CD4-positive, alpha-beta T cell treated with Interleukin-4 for 1 hour (primary cell): ENCODE measurements around the gene SLFN5.
"Not testable (repeated sequence)": the region's sequence is repeated elsewhere in the genome, so short reads cannot be mapped to it uniquely, and the experiment has no call there.

Experiments used
- DNase-seq, 2 donors: peaks; one replicate each; pipeline ENCODE4 v3.0.0-alpha.2; 2020 to 2022

SLFN5 gene

DNA sequence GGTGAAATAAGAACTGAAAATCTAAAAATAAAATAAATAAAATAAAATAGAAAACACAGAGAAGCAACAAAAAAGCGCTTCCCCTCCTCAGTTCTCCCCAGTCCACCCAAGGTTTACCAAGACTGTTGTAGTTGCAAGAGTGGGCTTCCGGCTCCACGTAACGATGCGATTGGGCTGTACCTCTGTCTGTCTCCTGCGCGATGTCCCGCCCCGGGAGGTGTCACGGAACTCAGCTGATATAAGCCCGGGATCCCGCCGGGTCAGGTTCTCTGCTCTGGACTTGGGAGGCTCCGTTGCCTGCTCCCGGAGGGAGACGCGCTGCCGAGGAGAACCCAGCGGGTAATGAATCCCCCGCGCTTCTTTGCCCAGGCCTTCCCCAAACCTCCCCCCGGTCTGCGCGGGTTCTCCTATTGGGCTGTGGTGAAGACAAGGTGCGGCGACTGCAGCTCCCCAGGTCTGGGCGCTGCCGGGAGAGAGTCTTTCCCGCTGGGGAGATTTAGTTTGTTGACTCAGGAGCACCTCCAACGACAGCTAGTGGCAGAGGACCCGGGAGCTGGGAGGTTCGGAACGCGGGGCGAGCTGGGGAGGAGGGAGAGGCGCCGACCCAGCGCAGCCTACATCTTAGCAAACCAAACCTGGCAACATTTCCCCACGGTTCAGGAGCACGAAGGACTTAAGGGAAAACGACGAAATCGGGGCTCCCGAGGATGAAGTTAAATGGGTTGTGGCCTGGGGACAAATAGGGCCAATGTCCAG is at the start of gene SLFN5:
Gene SLFN5 (plus strand): TSS at position 268 of the 756 bp plus-strand sequence. CDS start 15,619 bp downstream, outside the sequence.
- DNase-seq: peak; percentile 94 to 95

DNA sequence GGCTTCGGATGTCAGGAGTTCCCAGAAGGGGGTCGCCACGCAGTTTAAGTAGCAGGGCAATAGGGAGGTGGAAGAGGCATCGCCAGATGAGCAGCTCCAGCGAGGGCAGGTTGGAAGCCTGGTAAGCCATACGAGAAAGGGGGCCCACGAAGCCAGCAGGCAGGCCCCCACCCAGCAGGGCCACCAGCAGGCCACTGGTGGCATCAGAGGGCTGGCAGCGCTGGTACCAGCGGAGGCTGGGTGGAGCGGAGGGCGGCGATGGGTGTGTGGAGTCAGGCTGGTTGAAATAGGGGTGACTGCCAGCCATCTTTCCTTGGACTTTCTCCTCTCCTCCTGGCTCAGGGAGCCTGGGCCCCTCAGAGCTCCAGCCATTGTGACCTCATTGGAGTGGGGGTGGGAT is 48.9 kb upstream of the SLFN5 start, which contains the start of gene SLC35G3:
Gene SLC35G3 (minus strand): TSS at position 393 of the 400 bp plus-strand sequence. CDS start 86 bp downstream, at position 307.
- DNase-seq: not testable (repeated sequence)

DNA sequence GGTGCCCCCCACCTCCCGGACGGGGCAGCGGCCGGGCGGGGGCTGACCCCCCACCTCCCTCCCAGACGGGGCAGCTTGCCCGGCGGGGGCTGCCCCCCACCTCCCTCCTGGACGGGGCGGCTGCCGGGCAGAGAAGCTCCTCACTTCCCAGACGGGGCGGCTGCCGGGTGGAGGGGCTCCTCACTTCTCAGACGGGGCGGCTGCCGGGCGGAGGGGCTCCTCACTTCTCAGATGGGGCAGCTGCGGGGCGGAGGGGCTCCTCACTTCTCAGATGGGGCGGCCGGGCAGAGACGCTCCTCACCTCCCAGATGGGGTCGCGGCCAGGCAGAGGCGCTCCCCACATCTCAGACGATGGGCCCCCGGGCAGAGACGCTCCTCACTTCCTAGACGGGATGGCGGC is 47.8 kb upstream of the SLFN5 start:
- DNase-seq: not testable (repeated sequence)

DNA sequence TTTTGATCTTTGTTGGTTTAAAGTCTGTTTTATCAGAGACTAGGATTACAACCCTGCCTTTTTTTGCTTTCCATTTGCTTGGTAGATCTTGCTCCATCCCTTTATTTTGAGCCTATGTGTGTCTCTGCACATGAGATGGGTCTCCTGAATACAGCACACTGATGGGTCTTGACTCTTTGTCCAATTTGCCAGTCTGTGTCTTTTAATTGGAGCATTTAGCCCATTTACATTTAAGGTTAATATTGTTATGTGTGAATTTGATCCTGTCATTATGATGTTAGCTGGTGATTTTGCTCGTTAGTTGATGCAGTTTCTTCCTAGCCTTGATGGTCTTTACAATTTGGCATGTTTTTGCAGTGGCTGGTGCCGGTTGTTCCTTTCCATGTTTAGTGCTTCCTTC is 40.3 kb upstream of the SLFN5 start:
- DNase-seq: not testable (repeated sequence)

DNA sequence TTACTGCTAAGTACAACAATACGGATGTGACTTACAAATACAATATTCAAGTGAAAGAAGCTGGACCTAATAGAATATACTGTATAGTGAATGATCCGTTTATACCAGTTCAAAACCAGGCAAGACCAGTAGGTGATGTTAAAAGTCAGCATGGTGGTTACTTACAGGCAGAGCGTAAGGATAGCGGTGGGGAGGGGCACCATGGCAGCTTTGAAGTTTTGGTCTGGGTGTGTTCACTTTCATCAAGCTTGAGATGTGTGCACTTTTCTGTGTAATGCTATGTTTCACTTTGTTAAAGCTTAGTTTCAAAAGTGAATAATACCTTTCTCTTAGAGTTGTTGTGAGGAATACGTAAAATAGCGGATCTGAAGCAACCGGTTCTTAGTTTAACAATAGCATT is 32.1 kb upstream of the SLFN5 start:
- peak; percentile 52 to 55 for DNase-seq

DNA sequence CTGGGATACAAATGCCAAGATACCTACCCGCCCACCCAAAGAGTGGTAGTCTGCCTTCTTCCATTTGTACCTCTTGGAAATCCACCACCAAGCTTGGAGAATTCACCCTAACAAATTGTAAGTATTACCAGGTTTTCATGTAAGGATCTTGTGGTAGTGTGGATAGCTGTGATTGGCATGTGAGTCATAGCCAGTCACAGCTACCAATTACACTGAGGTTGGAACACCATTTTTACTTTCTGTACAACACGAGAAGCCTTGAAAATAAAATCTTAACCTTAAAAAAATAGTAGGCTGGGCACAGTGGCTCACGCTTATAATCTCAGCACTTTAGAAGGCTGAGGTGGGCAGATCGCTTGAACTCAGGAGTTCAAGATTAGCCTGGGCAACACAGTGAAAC is 30.2 kb upstream of the SLFN5 start:
- no peak for DNase-seq

DNA sequence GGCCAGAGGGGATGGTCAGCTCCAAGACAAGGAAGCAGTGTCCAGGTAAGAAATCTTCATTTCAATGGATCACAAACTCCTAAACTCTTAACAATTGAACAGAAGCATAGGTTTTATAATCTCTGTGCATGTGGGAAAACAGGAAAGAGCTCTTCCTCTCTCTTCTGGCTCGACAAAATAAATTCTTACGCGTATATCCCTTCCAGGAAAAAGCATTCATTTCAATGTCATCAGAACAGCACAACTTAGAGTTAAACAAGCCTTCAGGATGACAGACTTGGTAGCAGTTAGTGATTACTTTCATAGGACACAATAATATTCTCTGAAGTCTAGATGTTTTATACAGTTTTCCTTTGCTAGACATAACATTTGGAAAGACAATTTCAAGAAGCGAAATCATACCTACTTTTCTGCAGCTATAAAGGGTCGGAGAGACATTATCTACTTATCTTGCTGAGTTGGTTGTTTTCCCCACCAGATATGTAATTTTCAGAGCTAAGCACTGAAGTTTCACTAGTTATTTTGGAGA is 29.4 kb upstream of the SLFN5 start:
- no peak for DNase-seq

DNA sequence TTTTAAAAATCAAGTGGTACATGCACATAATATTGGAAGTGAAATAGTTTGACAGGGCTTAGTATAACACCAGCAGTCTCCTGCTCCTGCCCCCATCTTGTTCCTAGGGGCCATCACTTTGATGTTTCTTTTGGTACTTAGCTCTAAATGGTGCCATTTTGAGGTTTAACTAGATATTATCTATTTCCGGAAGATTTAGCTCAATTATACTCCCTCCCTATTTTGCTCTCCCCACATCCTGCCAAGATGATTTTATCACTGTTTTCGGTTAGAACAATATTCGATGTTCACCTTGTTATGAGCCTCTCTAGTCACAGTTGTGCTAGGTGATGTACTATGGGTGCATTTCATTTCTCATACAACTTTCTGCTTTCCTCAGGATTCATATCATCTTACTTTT is 28.7 kb upstream of the SLFN5 start:
- peak; percentile 34 to 90 for DNase-seq

DNA sequence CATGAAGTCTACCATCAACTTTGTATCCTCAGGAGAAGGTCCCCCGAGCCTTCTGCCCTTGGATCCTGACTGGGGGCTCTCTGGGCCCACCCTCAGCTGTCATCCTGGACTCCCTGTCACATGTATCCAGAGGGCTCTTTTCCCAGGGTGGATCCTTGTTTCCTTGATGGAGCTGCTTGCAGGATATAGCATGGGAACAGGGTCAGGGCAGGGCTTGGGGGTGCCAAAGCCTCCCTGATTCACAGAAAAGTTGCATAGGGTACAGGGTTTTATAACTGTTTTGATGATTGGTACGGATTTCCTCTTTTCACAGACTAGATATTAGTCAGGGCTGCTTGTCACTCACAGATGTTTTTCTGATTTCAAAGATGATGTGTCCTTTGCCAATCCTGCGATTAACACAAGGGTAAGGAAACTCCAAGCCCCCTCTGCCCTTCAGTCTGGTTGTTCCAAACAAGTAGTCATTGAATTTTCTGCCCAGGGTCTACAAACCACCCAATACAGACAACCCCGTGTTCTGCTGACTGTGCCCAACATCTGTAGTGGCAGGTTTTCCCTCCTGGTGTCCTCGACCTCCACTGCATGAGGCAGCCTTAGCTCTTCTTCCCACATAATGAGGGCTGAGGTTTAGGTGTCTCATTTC is 28.1 kb upstream of the SLFN5 start:
- DNase-seq: peak in 1 of 2 donors; percentile 54

DNA sequence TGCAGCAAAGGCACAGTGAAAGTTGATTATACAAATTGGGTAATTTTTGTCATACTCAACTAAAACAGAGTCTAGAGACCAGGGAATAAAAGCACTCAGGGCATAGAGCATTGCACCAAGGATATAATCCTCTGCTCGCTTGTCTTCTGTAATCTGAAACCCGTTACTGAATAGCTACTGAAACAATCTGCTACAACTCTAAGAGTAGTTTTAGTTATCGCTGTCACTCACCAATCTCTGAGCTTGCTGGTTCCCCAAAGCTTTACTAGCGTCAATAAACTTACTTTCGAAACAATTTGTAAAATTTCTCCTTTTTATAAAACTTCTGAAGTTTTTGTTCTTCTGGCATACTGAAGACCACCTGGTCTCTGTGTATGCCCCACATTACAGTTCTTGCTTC is 25.8 kb upstream of the SLFN5 start:
- no peak for DNase-seq

DNA sequence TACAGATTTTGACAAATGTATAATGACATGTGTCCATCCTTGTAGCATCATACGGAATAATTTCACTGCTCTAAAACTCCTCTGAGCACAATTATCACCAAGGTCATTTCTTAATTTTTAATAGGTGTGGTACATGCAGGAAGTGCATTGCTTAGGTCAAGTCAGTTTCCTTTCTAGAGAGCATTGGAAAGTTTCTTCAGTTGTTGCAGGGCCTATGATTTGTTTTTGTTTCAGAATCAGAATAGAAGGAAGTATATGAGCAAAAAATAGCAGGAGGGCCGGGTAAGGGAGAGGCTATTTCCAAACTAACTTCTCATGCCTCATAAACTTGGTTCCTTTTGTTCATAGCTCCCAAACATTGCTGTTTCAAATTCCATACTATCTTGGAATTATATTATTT is 24.0 kb upstream of the SLFN5 start:
- DNase-seq: no peak

DNA sequence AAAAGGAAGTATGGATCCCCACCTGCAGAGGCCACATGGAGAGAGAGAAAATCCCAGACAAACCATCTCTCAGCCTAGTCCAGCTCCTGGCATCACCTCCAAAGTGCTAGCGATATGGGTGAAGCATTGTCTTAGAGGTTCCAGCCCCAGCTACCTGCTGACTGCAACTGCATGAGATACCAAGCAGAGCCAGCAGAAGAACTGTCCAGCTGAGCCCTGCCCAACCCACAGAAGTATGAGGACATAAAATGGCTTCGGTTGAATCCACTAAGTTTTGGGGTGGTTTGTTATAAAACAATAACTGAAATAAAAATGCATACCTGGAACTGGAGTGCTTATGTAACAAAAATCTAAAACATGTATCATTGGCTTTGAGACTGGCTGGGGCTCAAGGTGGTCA is 20.4 kb upstream of the SLFN5 start:
- DNase-seq: no peak

DNA sequence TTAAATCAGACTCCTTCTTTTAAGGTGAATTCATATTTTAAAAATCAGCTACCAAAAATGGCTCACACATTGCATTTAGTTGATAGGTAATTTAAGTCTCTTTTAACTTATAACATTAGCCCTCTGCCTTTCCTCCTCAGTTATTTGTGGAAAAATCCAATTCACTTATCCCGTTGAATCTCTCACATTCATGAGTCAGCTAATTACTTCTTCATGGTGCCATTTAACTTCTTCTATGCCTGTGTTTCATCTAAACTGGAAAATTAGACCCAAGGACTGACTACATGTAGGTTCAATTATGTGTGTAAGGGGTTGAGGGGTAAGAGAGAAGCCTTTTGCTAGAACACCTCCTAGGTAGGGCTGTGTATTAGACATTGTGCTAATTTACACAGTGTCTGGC is 18.4 kb upstream of the SLFN5 start:
- no peak for DNase-seq

DNA sequence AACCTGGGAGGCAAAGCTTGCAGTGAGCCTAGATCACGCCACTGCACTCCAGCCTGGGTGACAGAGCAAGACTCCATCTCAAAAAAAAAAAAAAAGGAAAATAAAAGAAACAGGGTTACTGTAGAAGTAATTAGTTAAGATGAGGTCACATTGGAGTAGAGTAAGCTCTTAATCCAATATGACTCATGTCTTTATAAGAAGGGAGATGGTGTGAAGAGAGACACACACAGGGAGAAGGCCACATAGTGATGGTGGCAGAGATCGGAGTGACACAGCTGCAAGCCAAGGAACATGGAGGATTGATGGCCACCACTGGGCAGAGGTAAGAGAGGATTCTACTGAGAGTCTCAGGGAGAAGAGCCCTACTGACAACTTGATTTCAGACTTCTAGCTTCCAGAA is 15.3 kb upstream of the SLFN5 start:
- no peak for DNase-seq

DNA sequence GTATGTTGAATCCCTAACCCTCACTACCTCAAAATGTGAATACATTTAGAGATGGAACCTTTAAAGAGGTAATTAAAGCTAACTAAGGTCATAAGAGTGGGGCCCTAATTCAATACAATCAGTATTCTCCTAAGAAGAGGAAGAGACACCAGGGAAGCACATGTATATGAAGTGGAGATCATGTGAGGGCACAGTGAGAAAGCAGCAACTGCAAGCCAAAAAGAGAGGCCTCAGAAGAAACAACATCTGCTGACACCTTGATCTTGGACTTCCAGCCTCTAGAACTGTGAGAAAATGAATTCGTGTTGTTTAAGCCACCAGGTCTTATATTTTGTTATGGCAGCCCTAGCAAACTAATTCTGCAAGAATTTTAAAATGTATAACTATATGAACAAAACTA is 13.2 kb upstream of the SLFN5 start:
- no peak for DNase-seq

DNA sequence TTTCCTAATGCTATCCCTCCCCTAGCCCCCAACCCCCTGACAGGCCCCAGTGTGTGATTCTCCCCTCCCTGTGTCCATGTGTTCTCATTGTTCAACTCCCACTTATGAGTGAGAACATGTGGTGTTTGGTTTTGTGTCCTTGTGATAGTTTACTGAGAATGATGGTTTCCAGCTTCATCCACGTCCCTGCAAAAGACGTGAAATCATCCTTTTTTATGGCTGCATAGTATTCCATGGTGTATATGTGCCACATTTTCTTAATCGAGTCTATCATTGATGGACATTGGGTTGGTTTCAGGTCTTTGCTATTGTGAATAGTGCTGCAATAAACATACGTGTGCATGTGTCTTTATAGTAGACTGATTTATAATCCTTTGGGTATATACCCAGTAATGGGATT is 8.6 kb upstream of the SLFN5 start:
- not testable (repeated sequence) for DNase-seq

DNA sequence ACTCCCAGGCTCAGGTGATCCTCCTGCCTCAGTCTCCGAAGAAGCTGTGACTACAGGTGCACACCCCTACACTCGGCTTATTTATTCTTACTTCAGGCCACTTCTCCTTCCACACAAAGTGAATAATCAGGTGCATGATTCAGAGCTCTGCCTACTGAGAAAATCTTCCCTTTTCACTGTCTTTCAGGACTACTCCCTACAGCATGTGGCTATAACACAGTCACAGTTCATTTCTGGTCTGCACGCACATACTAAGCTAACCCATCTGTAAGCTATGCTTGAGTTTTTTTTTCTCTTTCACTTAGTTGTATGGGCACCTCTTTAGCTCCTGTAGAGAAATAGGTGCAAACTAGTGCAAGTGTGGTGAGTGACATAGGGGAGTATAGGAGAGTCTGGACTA is 7.6 kb upstream of the SLFN5 start:
- no peak for DNase-seq

DNA sequence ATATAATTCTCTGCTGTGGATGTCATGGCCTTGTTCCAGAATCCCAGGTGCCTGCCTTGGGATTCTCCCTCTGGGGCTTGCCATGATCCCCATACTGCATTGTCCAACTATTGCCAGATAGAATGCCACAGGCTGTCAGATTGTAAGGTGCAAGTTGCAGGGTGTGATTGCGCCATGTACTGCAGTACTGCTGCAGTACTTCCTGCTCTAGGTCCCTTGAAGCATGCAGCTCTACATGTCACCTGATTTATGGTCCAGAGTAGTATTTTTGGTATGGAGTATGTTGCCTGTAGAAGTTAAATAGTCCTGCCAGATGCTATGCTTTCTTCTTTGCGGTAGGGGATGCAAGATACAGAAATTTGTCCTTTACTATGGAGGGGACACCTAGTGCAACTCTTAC is 7.0 kb upstream of the SLFN5 start:
- no peak for DNase-seq

DNA sequence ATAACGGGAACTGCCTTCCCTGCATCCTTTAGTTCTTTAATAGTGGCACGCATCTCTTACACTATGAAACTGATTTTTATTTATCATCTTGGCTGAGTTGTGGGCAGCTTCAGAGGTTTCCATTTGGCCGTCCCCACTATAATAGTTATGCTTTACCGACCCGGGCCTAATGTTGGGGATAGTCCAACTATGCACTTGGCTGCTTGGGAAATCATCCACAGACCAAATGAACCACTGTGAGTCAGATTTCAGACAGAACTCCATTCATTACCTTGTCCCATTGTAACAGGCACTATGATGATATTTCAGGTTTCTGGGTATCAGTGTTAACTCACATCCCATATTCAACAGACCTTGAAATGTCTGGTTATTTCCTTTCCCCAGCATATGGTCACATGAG is 6.1 kb upstream of the SLFN5 start:
- DNase-seq: no peak

DNA sequence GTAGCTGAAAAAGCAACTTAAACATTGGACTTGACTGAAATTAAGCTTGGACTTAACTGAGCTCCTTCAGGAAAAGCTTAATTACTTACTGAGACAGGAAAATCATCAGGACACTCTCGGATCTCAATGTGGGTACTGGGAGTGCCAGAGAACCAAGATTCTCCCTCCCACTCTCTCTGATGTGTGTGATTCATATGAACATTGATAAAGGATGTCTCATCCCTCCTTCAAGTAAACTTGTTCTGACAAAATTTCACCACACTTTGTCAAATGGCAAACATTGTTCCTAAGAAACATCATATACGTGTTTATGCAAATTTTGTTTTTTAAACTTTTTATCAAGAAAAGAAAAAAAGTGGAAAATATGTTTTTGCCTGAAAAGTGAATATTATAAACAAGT is 4.1 kb upstream of the SLFN5 start:
- peak in 1 of 2 donors; percentile 53 for DNase-seq

DNA sequence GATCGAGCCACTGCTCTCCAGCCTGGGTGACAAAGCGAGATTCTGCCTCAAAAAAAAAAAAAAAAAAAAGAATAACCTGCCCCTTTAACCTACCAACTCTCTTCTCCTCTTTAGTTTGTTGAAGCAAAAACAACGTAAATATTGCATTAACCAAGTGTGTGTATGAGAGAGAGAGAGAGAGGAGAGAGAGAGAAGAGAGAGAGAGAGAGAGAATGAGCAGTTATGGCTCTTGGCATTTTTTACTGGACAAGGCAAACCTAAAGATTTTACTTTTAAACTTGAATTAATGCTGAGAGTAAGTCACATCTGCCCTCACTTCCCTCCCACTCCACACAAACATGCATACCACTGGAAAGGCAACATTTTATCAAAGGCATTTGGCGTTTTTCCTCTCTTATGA is 3.0 kb upstream of the SLFN5 start:
- DNase-seq: no peak

DNA sequence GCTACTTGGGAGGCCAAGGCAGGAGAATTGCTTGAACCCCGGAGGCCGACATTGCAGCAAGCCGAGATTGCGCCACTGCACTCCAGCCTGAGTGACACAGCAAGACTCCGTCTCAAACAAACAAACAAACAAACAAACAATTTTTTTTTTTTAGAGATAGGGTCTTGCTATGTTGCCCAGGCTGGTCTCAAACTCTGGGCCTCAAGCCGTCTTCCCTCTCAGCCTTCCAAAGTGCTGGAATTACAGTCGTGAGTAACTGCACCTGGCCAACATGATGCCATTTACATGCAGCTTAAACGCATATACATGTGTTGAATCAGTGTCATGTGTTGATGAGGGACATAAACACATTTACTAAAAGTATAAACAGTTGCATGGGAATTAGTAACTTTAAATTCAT is 2.0 kb upstream of the SLFN5 start:
- DNase-seq: no peak

DNA sequence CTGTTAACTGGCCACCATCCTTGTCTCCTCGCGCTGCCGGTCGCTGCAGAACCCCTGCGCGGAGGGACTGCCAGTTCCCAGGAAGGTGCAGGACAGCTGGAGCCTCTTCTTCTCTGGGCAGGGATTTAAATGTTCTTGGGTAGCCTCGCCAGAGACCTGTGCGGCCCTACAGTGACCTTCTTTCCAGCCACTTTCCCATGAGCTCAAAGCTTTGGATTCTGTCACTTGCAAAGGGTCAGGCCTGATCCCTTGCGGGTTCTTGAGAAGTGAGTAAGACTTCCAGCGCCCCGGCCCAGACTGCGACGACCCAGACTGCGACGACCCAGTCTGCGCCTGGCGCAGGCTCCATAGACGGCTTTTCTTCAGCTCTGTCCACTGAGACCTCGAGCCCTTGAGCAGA is 1.4 kb upstream of the SLFN5 start:
- DNase-seq: peak; percentile 39 to 42

DNA sequence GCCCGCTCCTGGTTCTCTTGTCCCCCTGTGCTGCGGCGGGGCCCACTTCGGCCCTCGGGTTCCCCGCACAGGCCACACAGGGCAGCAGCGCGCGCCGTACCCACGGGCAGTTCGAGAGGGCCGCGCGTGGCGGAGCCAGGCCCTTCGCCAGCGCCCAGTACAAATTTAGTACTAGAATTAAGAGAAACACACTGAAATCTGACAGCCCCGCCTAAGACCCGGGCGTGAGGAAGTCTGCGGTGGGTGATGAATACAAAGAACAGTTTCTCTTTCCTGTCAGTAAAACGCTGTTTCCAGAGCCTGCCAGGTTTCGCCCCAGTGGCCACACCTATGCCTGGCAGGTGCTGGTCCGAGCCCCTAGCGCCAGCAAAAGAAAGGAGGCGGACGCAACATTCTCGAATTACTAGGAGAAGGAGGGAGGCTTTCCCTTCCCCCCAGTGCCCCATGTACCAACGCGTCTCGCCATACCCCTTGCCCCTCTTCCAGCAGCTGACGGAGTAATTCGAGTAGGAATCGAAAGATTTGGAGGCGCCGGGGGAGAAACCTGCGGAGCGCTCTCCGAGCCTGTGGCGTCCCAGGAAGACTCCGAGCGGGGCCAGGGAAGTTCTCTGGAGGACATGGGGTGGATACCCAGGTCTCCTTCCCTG is 591 bp upstream of the SLFN5 start:
- peak; percentile 88 to 90 for DNase-seq
